ENCODE results near the gene EFHD1.

GRCh38 chr2:232629129-232629475 is 4.3 kb upstream of the EFHD1 start:
- no peak for TF ChIP-seq CTCF (IDR thresholded peaks at IDR 0.05; ENCODE audit: insufficient read depth, low read depth, low read length)
- no peak for TF ChIP-seq EZH2 (IDR thresholded peaks at IDR 0.05; ENCODE audit: insufficient read depth, low read length)

All from astrocyte (in vitro differentiated cells and primary cell).